ENCODE results near the gene MED27. TPM values are rescaled to one million over a fixed set of nuclear protein-coding genes. Genes with fewer than 3 reads are reported as not detected.

The MED27 gene
- total RNA-seq, 2 donors from 2014 or later = 35.4 to 41.9 TPM

GRCh38 chr9:131818089-131818488 lies 261.6 kb downstream of the MED27 start:
- no peak overlapping the region for H3K27ac Mint-ChIP-seq
- H3K36me3 Mint-ChIP-seq = no peaks in the 10 kb centered on the region
- DNase-seq (ENCODE audit: low spot score) (no peak), ATAC-seq (no peak)
- H3K27me3 Mint-ChIP-seq = peaks cover 12 to 19% of the 10 kb centered on the region in 2 donors
- H3K4me3 Mint-ChIP-seq = no peak overlapping the region
- no peaks in the 10 kb centered on the region for H3K9me3 Mint-ChIP-seq
- no peaks in the 10 kb centered on the region for H3K4me1 Mint-ChIP-seq (ENCODE audit: low read depth in 2 of 2)

- Mint-ChIP-seq H3K4me1 (ENCODE audit: low read depth in 2 of 2) (no peaks in the 10 kb centered on the region), H3K36me3 (no peaks in the 10 kb centered on the region), H3K4me3 (no peak overlapping the region), H3K27me3 (peaks cover 12 to 22% of the 10 kb centered on the region in 2 donors), H3K27ac (no peak overlapping the region), H3K9me3 (no peaks in the 10 kb centered on the region)
- DNase-seq (ENCODE audit: low spot score) = no peak
- ATAC-seq = no peak
Measured at GRCh38 chr9:131817627-131818026, 262.0 kb downstream of the MED27 start.

- H3K27me3 Mint-ChIP-seq = peaks cover 13 to 22% of the 10 kb centered on the region in 2 donors
- no peak overlapping the region for H3K4me3 Mint-ChIP-seq
- no peaks in the 10 kb centered on the region for H3K4me1 Mint-ChIP-seq (ENCODE audit: low read depth in 2 of 2)
- H3K36me3 Mint-ChIP-seq = no peaks in the 10 kb centered on the region
- H3K9me3 Mint-ChIP-seq = no peaks in the 10 kb centered on the region
- H3K27ac Mint-ChIP-seq = no peak overlapping the region
- DNase-seq (ENCODE audit: low spot score) (no peak), ATAC-seq (no peak)
Measured at GRCh38 chr9:131817073-131817472, 262.6 kb downstream of the MED27 start.

- no peaks in the 10 kb centered on the region for H3K36me3 Mint-ChIP-seq
- no peak overlapping the region for H3K27ac Mint-ChIP-seq
- no peak overlapping the region for H3K4me3 Mint-ChIP-seq
- no peaks in the 10 kb centered on the region for H3K4me1 Mint-ChIP-seq (ENCODE audit: low read depth in 2 of 2)
- ATAC-seq = no peak
- no peak for DNase-seq (ENCODE audit: low spot score)
- peaks cover 19 to 23% of the 10 kb centered on the region in 2 donors for H3K27me3 Mint-ChIP-seq
- no peaks in the 10 kb centered on the region for H3K9me3 Mint-ChIP-seq
Measured at GRCh38 chr9:131815970-131816873, 263.4 kb downstream of the MED27 start.

GRCh38 chr9:131814707-131815106 lies 265.0 kb downstream of the MED27 start:
- no peak overlapping the region for H3K27ac Mint-ChIP-seq
- H3K4me3 Mint-ChIP-seq = no peak overlapping the region
- no peaks in the 10 kb centered on the region for H3K4me1 Mint-ChIP-seq (ENCODE audit: low read depth in 2 of 2)
- no peaks in the 10 kb centered on the region for H3K36me3 Mint-ChIP-seq
- DNase-seq (ENCODE audit: low spot score) = no peak
- ATAC-seq = no peak
- H3K27me3 Mint-ChIP-seq = peaks cover 14 to 17% of the 10 kb centered on the region in 2 donors
- no peaks in the 10 kb centered on the region for H3K9me3 Mint-ChIP-seq

GRCh38 chr9:131813116-131813515 lies 266.6 kb downstream of the MED27 start:
- Mint-ChIP-seq H3K36me3 (no peaks in the 10 kb centered on the region), H3K4me1 (ENCODE audit: low read depth in 2 of 2) (no peaks in the 10 kb centered on the region), H3K27ac (no peak overlapping the region), H3K9me3 (no peaks in the 10 kb centered on the region), H3K4me3 (no peak overlapping the region), H3K27me3 (peaks cover 14 to 22% of the 10 kb centered on the region in 2 donors)
- DNase-seq (ENCODE audit: low spot score) (no peak), ATAC-seq (no peak)

GRCh38 chr9:131812116-131812790 lies 267.4 kb downstream of the MED27 start:
- H3K27me3 Mint-ChIP-seq = peaks cover 14 to 22% of the 10 kb centered on the region in 2 donors
- no peak overlapping the region for H3K27ac Mint-ChIP-seq
- ATAC-seq = no peak

GRCh38 chr9:131811405-131811804 lies 268.3 kb downstream of the MED27 start:
- H3K27me3 Mint-ChIP-seq = peaks cover 7 to 23% of the 10 kb centered on the region in 2 donors
- no peak overlapping the region for H3K27ac Mint-ChIP-seq

More at GRCh38 chr9:131812116-131812790, 267.4 kb downstream of the MED27 start:
- Mint-ChIP-seq H3K4me3 (no peak overlapping the region), H3K36me3 (no peaks in the 10 kb centered on the region), H3K4me1 (ENCODE audit: low read depth in 2 of 2) (no peaks in the 10 kb centered on the region), H3K9me3 (no peaks in the 10 kb centered on the region)
- no peak for DNase-seq (ENCODE audit: low spot score)

GRCh38 chr9:131810351-131811170 lies 269.1 kb downstream of the MED27 start:
- Mint-ChIP-seq H3K27ac (no peak overlapping the region), H3K4me1 (ENCODE audit: low read depth in 2 of 2) (no peaks in the 10 kb centered on the region), H3K27me3 (peaks cover 7 to 23% of the 10 kb centered on the region in 2 donors), H3K36me3 (no peaks in the 10 kb centered on the region), H3K9me3 (no peaks in the 10 kb centered on the region), H3K4me3 (no peak overlapping the region)
- no peak for DNase-seq (ENCODE audit: low spot score)
- peak; percentile 14 to 22 for ATAC-seq

More at GRCh38 chr9:131811405-131811804, 268.3 kb downstream of the MED27 start:
- Mint-ChIP-seq H3K36me3 (no peaks in the 10 kb centered on the region), H3K4me1 (ENCODE audit: low read depth in 2 of 2) (no peaks in the 10 kb centered on the region), H3K4me3 (no peak overlapping the region), H3K9me3 (no peaks in the 10 kb centered on the region)
- ATAC-seq (no peak), DNase-seq (ENCODE audit: low spot score) (no peak)

Other genes with a start within 250 kb of the MED27 start
- gene NTNG2, start 82.2 kb upstream of the MED27 start, total RNA-seq = 10 to 100 TPM in 1 of 2 donors, 1 to 10 TPM in 1; 8.3 to 11.5 TPM

Measured in natural killer cell treated with Interleukin-12 subunit alpha and Interleukin-12 subunit beta and Interleukin-15 and Interleukin-18, amount 100 ng/mL, for 72 hours (primary cell).